ENCODE results near the gene MYOD1.

DNA sequence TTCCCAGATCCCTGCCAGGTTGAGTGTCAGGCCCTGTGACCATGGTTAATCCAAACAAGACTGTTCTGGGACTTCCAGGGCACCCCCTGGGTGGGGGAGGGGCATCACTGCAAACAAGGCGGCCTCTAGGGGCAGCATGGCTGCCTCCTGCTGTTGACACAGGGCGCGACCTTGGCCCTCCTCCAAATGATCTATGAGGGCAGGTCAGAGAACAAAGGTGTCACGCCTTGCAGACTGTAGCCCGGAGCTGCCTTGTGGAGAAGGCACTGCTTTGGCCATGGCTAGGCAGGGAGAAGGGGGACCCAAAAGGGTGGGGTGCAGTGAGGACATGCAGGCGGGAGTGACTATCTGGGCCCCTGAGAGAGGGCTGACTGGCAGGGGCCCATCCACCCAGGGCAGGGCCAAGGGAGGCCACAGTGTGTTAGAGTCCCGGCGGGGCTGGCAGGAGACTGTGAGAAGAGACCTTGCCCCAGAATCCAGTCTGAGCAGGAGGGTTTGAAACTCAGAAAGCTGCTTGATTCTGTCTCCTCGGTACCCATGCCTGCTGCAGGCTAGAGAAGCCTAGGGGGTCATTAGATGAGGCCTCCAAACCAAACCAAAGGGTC is 50.8 kb downstream of the MYOD1 start:
- no peak for TF ChIP-seq EP300 (IDR thresholded peaks at IDR 0.05)
- no peak for TF ChIP-seq POLR2AphosphoS5 (IDR thresholded peaks at IDR 0.05)
